HEK293 (cell line): ENCODE measurements around the gene SLC25A26.
A peak's percentile ranks its signal among the peaks of the same experiment; 100 is the strongest.

Experiments
- CTCF ChIA-PET: fragments of 350-600 bp; formaldehyde crosslinking; extraction: SDS; loops from one replicate; lab custom pipeline; 2021; ENCODE audit warnings: antibody characterized with exemption; lab: Yijun Ruan, JAX
- POLR2A ChIA-PET: fragments of 300-600 bp; formaldehyde crosslinking; extraction: SDS; loops from one replicate; lab custom pipeline; 2020; ENCODE audit warnings: antibody characterized with exemption, inconsistent platforms; lab: Yijun Ruan, JAX
- H3K27ac ChIP-seq: fragments of 200-500 bp; sonication (Bioruptor generic); 2 replicates; pipeline ENCODE4 v1.5.1; 2014; ENCODE audit warnings: low read depth, low read length, control low read depth, inconsistent platforms; ENCODE audit errors: extremely low read depth
- H3K36me3 ChIP-seq, 2 experiments: fragments of 200-500 bp in 1 of 2; sonication (Bioruptor generic) in 1 of 2; 1 replicate in 1 of 2; 2 replicates in 1 of 2; pipeline ENCODE4 v1.5.1; 2014 to 2017; ENCODE audit warnings: inconsistent platforms in 2 of 2, low read length in 2 of 2; ENCODE audit not compliant: control insufficient read depth in 2 of 2, insufficient read depth in 1 of 2
- H3K4me1 ChIP-seq: fragments of 200-500 bp; sonication (Bioruptor generic); 2 replicates; pipeline ENCODE4 v1.5.1; 2014; ENCODE audit warnings: mild to moderate bottlenecking, low read length, inconsistent platforms; ENCODE audit not compliant: control insufficient read depth, insufficient read depth
- H3K4me3 ChIP-seq: 2 replicates; pipeline ENCODE4 v1.5.1; 2011; ENCODE audit warnings: low read depth, mild to moderate bottlenecking, control low read depth, low read length, moderate library complexity
- H3K9me3 ChIP-seq: fragments of 200-500 bp; sonication (Bioruptor generic); 2 replicates; pipeline ENCODE4 v1.5.1; 2014; ENCODE audit warnings: low read depth, low read length, inconsistent platforms; ENCODE audit not compliant: control insufficient read depth, insufficient read depth
- GLIS2 ChIP-seq: fragments of 450-650 bp; formaldehyde crosslinking; IDR thresholded peaks from 2 replicates; pipeline ENCODE4 v1.5.1; 2016; ENCODE audit warnings: missing biosample characterization, missing genetic modification characterization
- KLF7 ChIP-seq: fragments of 450-650 bp; formaldehyde crosslinking; IDR thresholded peaks from 2 replicates; pipeline ENCODE4 v1.5.1; 2016; ENCODE audit warnings: missing biosample characterization, missing genetic modification characterization, borderline replicate concordance
- KLF8 ChIP-seq: fragments of 450-650 bp; formaldehyde crosslinking; IDR thresholded peaks from 2 replicates; pipeline ENCODE4 v1.5.1; 2016; ENCODE audit warnings: missing biosample characterization, missing genetic modification characterization
- OVOL3 ChIP-seq: fragments of 450-650 bp; formaldehyde crosslinking; IDR thresholded peaks from 2 replicates; pipeline ENCODE4 v1.5.1; 2016; ENCODE audit warnings: missing biosample characterization, missing genetic modification characterization
- SP3 ChIP-seq: fragments of 450-650 bp; formaldehyde crosslinking; IDR thresholded peaks from 2 replicates; pipeline ENCODE4 v1.5.1; 2016; ENCODE audit warnings: missing biosample characterization, missing genetic modification characterization
- SP7 ChIP-seq: fragments of 450-650 bp; formaldehyde crosslinking; IDR thresholded peaks from 2 replicates; pipeline ENCODE4 v1.5.1; 2016; ENCODE audit warnings: missing biosample characterization, missing genetic modification characterization
- YY1 ChIP-seq: fragments of 450-650 bp; formaldehyde crosslinking; IDR thresholded peaks from 2 replicates; pipeline ENCODE4 v1.5.1; 2018; ENCODE audit warnings: missing biosample characterization, missing genetic modification characterization
- ZEB2 ChIP-seq: fragments of 450-650 bp; formaldehyde crosslinking; IDR thresholded peaks from 2 replicates; pipeline ENCODE4 v1.5.1; 2016; ENCODE audit warnings: missing biosample characterization, missing genetic modification characterization
- ZFP41 ChIP-seq: fragments of 450-650 bp; formaldehyde crosslinking; IDR thresholded peaks from 2 replicates; pipeline ENCODE4 v1.5.1; 2016; ENCODE audit warnings: missing biosample characterization, missing genetic modification characterization, borderline replicate concordance
- ZNF169 ChIP-seq: fragments of 450-650 bp; formaldehyde crosslinking; IDR thresholded peaks from 2 replicates; pipeline ENCODE4 v1.5.1; 2016; ENCODE audit warnings: missing biosample characterization, missing genetic modification characterization
- ZNF335 ChIP-seq: fragments of 450-650 bp; formaldehyde crosslinking; conservative IDR thresholded peaks from 2 replicates; pipeline ENCODE4 v1.5.1; 2016; ENCODE audit warnings: missing biosample characterization, missing genetic modification characterization
- ZNF37A ChIP-seq: fragments of 450-650 bp; IDR thresholded peaks from 2 replicates; pipeline ENCODE4 v1.5.1; 2018; ENCODE audit warnings: missing biosample characterization, missing genetic modification characterization
- ZNF514 ChIP-seq: fragments of 450-650 bp; formaldehyde crosslinking; IDR thresholded peaks from 2 replicates; pipeline ENCODE4 v1.5.1; 2016; ENCODE audit warnings: missing biosample characterization, missing genetic modification characterization
- ZNF548 ChIP-seq: fragments of 450-650 bp; formaldehyde crosslinking; IDR thresholded peaks from 2 replicates; pipeline ENCODE4 v1.5.1; 2016; ENCODE audit warnings: missing biosample characterization, missing genetic modification characterization
- ZNF558 ChIP-seq: fragments of 450-650 bp; formaldehyde crosslinking; IDR thresholded peaks from 2 replicates; pipeline ENCODE4 v1.5.1; 2016; ENCODE audit warnings: missing biosample characterization, missing genetic modification characterization
- ZNF600 ChIP-seq: fragments of 450-650 bp; formaldehyde crosslinking; IDR thresholded peaks from 2 replicates; pipeline ENCODE4 v1.5.1; 2016; ENCODE audit warnings: missing biosample characterization, missing genetic modification characterization
- ZNF660 ChIP-seq: fragments of 450-650 bp; IDR thresholded peaks from 2 replicates; pipeline ENCODE4 v1.5.1; 2018; ENCODE audit warnings: missing biosample characterization, mild to moderate bottlenecking, missing genetic modification characterization
- ZXDB ChIP-seq: fragments of 450-650 bp; formaldehyde crosslinking; IDR thresholded peaks from 2 replicates; pipeline ENCODE4 v1.5.1; 2016; ENCODE audit warnings: missing biosample characterization, missing genetic modification characterization
- TF ChIP-seq, protein P1 (sequence below): fragments of 450-650 bp; IDR thresholded peaks from 2 replicates; pipeline ENCODE4 v1.5.1; 2018; ENCODE audit warnings: missing biosample characterization, missing genetic modification characterization
- TF ChIP-seq, protein P2 (sequence below): fragments of 450-650 bp; formaldehyde crosslinking; IDR thresholded peaks from 2 replicates; pipeline ENCODE4 v1.5.1; 2016; ENCODE audit warnings: missing biosample characterization, missing genetic modification characterization
- TF ChIP-seq, protein P3 (sequence below): fragments of 450-650 bp; formaldehyde crosslinking; IDR thresholded peaks from 2 replicates; pipeline ENCODE4 v1.5.1; 2017; ENCODE audit warnings: missing biosample characterization, missing genetic modification characterization
- TF ChIP-seq, protein P4 (sequence below): fragments of 450-650 bp; formaldehyde crosslinking; IDR thresholded peaks from 2 replicates; pipeline ENCODE4 v1.5.1; 2017; ENCODE audit warnings: missing biosample characterization, missing genetic modification characterization
- TF ChIP-seq, protein P5 (sequence below): fragments of 450-650 bp; formaldehyde crosslinking; optimal IDR thresholded peaks from 2 replicates; pipeline ENCODE3; 2016; ENCODE audit warnings: missing biosample characterization, mild to moderate bottlenecking, missing genetic modification characterization
- TF ChIP-seq, protein P6 (sequence below): fragments of 450-650 bp; formaldehyde crosslinking; IDR thresholded peaks from 2 replicates; pipeline ENCODE4 v1.5.1; 2016; ENCODE audit warnings: missing biosample characterization, missing genetic modification characterization

SLC25A26 gene, protein sequence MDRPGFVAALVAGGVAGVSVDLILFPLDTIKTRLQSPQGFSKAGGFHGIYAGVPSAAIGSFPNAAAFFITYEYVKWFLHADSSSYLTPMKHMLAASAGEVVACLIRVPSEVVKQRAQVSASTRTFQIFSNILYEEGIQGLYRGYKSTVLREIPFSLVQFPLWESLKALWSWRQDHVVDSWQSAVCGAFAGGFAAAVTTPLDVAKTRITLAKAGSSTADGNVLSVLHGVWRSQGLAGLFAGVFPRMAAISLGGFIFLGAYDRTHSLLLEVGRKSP

DNA sequence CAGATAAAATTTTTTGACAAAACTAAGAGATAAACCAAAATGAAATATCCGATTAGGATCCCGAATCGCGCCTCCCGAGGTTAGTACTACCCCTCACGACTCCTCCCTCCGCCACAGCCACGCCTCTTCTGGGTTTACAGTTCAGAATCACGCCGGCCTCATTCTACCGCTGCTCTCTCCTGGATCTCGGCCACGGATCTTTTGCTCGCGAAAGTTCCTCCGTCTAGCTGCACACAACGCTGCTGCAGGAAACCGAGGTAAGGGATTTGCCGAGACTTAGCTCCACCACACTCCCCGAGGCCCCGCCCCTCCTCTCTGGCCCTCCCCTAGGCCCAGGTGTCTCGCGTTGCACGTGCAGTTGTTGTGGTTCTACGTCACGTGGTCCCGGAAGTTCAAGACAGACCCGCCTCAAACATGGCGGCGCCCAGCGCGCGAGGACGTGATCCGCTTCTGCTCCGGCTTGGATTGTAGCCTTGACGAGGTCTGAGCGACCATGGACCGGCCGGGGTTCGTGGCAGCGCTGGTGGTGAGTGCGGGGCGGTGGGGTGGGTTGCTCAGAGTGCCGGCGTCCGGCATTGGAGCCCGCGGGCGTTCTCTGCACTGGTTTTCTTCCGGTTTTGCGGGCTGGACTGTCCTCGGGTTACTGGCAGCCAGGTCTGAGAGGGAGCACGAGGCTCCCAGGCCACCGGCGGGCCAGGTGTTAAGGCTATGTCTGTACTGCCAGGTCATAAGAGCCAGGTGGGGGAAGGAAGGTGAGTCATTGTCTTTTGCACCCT, at the start of gene SLC25A26:
TSS of gene SLC25A26 (plus strand) at position 400 of the 776 bp plus-strand sequence. CDS start at position 494, 94 bp downstream.
- Histone ChIP-seq H3K4me1 (0 out of 2 replicates have a peak, but pooled peaks cover 3% of the 10 kb centered on the region), H3K4me3 (peak within 1 kb of the TSS; percentile 92), H3K27ac (peak within 1 kb of the TSS; percentile 56; the same call in 1 of the 2 replicates), H3K9me3 (no peaks in the 10 kb centered on the region), H3K36me3 (peaks cover 0 to 12% of the 10 kb centered on the region in 2 experiments; a peak in 1 of 3 replicates)
- POLR2A ChIA-PET, result no interaction called here
- CTCF ChIA-PET, result interaction anchor here (0.6 to 0.9 kb wide), 2 partner anchors 15 to 180 kb away, joined by 3 to 4 read pairs; no protein-coding TSS in a partner anchor
- TF ChIP-seq SP7, result 0 out of 2 replicates have a peak, but pooled peaks have one; percentile 38
- TF ChIP-seq, protein P1, sequence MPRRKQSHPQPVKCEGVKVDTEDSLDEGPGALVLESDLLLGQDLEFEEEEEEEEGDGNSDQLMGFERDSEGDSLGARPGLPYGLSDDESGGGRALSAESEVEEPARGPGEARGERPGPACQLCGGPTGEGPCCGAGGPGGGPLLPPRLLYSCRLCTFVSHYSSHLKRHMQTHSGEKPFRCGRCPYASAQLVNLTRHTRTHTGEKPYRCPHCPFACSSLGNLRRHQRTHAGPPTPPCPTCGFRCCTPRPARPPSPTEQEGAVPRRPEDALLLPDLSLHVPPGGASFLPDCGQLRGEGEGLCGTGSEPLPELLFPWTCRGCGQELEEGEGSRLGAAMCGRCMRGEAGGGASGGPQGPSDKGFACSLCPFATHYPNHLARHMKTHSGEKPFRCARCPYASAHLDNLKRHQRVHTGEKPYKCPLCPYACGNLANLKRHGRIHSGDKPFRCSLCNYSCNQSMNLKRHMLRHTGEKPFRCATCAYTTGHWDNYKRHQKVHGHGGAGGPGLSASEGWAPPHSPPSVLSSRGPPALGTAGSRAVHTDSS (tag by site-specific recombination), result no peak
- peak; percentile 87 for TF ChIP-seq YY1
- no peak for TF ChIP-seq KLF7
- TF ChIP-seq ZNF548 (tag by site-specific recombination), result no peak
- no peak for TF ChIP-seq ZFP41 (tag by site-specific recombination)
- TF ChIP-seq, protein P2, sequence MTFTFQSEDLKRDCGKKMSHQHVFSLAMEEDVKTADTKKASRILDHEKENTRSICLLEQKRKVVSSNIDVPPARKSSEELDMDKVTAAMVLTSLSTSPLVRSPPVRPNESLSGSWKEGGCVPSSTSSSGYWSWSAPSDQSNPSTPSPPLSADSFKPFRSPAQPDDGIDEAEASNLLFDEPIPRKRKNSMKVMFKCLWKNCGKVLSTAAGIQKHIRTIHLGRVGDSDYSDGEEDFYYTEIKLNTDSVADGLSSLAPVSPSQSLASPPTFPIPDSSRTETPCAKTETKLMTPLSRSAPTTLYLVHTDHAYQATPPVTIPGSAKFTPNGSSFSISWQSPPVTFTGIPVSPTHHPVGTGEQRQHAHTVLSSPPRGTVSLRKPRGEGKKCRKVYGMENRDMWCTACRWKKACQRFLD, result no peak
- TF ChIP-seq, protein P3, sequence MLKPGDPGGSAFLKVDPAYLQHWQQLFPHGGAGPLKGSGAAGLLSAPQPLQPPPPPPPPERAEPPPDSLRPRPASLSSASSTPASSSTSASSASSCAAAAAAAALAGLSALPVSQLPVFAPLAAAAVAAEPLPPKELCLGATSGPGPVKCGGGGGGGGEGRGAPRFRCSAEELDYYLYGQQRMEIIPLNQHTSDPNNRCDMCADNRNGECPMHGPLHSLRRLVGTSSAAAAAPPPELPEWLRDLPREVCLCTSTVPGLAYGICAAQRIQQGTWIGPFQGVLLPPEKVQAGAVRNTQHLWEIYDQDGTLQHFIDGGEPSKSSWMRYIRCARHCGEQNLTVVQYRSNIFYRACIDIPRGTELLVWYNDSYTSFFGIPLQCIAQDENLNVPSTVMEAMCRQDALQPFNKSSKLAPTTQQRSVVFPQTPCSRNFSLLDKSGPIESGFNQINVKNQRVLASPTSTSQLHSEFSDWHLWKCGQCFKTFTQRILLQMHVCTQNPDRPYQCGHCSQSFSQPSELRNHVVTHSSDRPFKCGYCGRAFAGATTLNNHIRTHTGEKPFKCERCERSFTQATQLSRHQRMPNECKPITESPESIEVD (tag by site-specific recombination), result no peak
- TF ChIP-seq KLF8 (tag by site-specific recombination), result peak; percentile 32; the same call in 1 of the 2 replicates
- 0 out of 2 replicates have a peak, but pooled peaks have one; percentile 48 for TF ChIP-seq ZNF335 (tag by site-specific recombination)
- peak; percentile 53; the same call in 1 of the 2 replicates for TF ChIP-seq ZEB2 (tag by site-specific recombination)
- no peak for TF ChIP-seq ZNF169 (tag by site-specific recombination)
- TF ChIP-seq, protein P4, sequence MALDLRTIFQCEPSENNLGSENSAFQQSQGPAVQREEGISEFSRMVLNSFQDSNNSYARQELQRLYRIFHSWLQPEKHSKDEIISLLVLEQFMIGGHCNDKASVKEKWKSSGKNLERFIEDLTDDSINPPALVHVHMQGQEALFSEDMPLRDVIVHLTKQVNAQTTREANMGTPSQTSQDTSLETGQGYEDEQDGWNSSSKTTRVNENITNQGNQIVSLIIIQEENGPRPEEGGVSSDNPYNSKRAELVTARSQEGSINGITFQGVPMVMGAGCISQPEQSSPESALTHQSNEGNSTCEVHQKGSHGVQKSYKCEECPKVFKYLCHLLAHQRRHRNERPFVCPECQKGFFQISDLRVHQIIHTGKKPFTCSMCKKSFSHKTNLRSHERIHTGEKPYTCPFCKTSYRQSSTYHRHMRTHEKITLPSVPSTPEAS (tag by site-specific recombination), result no peak
- no peak for TF ChIP-seq ZNF514 (tag by site-specific recombination)
- TF ChIP-seq, protein P5, sequence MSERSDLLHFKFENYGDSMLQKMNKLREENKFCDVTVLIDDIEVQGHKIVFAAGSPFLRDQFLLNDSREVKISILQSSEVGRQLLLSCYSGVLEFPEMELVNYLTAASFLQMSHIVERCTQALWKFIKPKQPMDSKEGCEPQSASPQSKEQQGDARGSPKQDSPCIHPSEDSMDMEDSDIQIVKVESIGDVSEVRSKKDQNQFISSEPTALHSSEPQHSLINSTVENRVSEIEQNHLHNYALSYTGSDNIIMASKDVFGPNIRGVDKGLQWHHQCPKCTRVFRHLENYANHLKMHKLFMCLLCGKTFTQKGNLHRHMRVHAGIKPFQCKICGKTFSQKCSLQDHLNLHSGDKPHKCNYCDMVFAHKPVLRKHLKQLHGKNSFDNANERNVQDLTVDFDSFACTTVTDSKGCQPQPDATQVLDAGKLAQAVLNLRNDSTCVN, result peak; percentile 28
- TF ChIP-seq ZNF558 (tag by site-specific recombination), result no peak
- TF ChIP-seq ZNF660 (tag by site-specific recombination), result 0 out of 2 replicates have a peak, but pooled peaks have one; percentile 15
- peak; percentile 36 for TF ChIP-seq GLIS2 (tag by site-specific recombination)
- TF ChIP-seq OVOL3 (tag by site-specific recombination), result no peak
- no peak for TF ChIP-seq ZNF37A (tag by site-specific recombination)
- TF ChIP-seq, protein P6, sequence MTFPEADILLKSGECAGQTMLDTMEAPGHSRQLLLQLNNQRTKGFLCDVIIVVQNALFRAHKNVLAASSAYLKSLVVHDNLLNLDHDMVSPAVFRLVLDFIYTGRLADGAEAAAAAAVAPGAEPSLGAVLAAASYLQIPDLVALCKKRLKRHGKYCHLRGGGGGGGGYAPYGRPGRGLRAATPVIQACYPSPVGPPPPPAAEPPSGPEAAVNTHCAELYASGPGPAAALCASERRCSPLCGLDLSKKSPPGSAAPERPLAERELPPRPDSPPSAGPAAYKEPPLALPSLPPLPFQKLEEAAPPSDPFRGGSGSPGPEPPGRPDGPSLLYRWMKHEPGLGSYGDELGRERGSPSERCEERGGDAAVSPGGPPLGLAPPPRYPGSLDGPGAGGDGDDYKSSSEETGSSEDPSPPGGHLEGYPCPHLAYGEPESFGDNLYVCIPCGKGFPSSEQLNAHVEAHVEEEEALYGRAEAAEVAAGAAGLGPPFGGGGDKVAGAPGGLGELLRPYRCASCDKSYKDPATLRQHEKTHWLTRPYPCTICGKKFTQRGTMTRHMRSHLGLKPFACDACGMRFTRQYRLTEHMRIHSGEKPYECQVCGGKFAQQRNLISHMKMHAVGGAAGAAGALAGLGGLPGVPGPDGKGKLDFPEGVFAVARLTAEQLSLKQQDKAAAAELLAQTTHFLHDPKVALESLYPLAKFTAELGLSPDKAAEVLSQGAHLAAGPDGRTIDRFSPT, result no peak
- peak; percentile 90 for TF ChIP-seq SP3 (tag by site-specific recombination)
- TF ChIP-seq ZNF600 (tag by site-specific recombination), result peak; percentile 73; the same call in 1 of the 2 replicates
- TF ChIP-seq ZXDB (tag by site-specific recombination), result peak; percentile 62; the same call in 1 of the 2 replicates
